ENCODE data around the gene NINJ2.

Gene NINJ2

DNA sequence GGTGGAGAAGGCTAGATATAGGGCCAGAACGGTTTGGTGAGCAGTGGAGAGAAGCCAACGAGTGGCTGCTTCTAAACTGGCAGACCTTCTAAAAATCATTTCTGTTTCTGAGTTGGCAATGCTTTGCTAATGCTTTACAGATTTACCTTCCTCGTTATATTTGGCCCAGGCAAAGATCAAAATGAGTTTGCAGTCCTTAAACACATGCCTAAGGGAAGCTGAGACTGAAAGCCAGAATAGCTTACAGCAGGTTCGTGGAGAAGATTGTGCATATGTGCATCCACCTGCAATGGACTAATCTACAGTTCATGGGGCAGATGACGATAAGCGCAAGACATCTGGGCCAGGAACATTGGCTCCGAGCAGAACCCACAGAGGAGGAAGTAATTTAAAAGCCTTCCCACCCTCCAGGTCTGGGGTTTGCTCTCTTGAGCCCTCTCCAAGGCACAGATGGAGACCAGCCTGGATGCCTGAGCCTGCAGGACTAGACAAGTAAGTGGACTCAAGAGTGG, 99.4 kb downstream of the NINJ2 start:
- DNase-seq = no peak

DNA sequence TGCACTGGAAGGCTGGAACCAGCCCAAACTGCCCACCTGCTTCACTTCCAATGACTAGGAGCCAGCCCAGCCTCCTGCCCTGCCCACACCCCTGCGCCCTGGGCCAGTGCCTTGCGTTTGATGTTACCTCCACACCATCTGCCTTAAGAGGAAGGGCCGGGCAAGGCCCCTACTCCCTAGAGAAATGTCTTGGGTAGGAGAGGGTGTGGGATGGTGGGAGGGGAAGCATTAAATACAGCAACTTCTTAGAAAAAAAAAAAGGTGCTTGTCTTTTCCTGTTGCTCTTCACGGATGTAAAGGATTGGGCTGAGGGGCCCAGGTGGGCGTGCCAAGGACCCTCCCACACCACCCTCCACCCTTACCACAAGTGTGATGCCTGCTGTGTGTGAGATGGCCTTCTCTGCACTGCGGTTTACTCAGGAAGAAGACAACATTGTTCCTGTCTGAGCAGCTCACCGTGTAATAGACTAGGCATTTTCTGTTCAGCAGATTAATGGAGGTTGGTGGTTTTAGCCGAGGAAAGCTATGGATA, 99.9 kb downstream of the NINJ2 start:
- DNase-seq = no peak

DNA sequence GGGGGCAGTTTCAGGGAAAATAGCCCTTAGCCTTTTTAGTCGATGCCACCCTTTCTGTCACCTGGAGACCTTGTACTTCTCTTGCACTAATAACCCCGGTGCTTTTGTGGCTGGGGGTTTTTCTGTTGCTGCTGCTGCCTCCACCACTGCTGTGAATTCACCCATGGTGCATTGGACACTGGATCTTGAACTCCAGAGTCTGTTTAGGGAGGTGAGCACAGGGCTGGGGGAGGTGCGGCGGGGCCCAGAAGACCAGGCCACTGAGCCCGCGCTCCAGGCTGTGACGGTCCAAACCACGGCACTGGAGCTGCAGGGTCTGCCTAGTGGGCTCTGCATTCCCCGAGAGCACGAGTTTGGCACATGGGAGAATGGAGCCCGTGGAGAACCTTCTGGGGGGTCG, 100.6 kb downstream of the NINJ2 start:
- DNase-seq = no peak

DNA sequence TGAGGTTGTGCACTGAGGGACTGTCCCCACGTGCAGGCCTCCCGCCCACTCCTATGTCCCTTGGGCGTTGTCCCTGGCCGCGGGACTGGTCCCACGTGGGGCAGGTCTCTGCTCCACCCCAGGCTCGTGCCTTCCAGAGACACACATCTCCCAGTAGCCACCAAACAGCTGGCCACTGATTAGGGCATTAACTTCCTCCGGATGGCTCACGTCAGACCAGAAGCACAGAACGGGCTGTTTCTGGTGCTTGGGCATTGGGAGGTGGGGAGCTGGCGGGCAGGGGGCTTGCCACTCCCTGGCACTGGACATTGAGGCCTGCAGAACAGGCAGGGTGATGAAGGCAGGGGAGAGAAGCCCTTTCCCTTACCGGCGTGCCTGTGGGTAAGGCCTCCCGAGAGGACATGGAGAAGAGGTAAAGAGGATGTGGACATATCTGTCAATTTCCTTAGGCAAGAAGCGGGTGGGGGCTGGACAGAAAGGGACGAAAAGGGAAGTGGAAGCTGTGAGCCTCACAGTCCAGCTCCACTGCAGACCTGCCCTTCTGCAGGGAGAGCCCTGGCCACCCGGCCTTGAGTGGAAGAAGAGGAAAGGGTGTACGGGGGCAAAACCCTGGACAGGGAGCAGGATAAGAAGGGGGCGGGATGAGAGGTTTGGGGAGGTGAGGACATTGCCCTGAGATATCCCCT, 101.2 kb downstream of the NINJ2 start:
- DNase-seq = no peak

DNA sequence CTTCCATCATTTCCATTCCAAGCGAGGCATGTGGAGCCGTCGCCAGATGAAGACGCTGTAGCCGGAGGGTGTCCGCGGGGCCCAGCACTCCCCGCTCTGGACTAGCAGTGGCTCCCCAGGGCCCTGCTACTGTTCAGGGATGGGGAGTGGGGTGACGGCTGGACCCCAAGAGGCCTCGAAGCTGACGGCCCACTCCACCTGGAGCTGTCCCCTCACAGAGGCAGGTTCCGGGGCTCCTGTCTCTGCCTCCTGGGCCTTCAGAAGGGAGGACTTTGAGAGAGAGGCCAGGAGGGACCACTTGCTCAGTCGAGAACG, 101.9 kb downstream of the NINJ2 start:
- DNase-seq = no peak

DNA sequence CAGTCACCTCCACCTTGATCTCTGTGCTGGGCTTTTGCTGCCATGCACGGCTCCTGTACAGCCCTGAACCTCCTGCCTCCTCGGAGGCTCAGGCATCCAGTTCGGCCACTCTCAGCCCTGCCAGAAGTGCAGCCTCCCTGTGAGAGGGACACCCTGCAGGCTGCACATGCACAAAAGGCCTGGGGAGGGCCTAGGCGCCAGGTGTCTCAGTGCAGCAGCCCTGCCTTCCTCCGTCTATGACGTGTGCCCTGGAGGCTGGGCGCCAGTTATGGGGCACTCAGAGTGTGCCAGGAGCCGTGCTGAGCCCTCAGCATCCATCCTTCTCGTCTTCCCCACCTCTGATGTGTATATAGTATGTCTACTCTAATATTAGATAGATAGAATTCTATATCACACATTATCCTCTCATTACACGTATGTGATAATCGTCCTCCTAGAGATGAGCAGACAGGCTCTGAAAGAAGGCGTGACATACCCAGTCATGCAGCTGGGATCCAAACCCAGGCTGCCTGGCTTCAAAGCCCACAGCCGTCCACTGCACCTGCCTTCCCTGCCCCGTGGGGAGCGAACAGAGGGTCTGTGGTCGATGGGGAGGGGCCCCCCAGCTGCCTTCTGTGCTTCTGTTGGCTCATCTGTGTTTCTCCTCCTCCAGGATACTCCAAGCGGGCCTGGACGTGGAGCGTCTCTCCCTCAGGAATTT, 102.4 kb downstream of the NINJ2 start:
- DNase-seq = peak; percentile 16

DNA sequence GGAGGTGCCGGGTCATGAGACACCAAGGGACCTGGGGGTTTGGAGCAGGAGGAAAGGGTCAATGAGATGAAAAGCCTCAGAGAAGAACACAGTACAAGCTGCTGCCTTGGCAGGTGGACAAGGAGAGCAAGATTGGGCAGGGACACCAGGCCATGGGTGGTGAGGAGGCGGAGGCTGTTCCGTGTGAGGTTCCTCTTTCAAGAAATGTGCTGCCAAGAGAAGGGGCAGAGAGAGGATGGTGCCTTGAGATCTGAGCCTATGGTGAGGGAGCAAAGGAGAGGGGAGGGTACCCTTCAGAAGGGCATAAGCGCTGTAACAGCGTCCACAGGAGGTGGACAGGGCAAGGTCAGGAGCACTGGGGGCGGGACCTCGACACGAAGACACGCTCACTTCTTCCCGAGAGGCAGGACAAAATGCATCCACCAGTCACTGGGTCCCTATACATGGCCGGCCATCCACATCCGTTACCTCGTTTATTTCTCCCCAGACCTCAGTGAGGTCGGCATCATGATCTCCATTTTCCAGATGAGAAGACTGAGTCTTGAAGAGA, 103.3 kb downstream of the NINJ2 start:
- no peak for DNase-seq

DNA sequence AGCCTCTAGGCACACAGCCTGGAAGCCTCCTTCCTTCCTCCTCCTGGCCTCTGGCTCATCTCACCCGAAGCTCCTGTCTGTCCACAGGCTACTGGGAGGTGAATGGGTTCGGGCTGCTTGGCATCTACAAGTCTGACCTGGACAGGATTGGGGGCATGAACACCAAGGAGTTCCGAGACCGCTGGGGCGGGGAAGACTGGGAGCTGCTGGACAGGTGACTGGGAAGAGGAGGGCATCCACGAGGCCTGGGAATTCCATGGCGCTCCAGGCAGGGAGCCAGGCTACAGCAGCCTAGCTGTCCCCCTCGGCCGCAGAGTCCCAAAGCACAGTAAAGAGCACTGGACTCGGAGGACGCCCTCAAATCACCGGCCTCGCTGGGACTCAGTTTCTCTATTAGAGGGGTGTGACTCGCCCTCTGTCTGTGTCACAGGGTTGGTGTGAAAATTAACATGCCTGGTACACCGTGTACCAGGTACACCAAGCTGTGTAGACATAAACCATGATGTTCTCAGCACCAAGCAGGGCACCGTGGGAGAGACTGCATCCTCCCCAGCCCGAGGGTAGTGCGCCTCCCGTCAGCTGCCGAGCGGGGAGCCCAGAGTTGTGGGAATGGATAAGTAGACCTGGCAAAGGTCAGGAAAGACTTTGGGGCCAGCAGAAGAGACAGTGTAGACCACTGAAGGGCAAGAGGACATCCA, 103.9 kb downstream of the NINJ2 start:
- no peak for DNase-seq

DNA sequence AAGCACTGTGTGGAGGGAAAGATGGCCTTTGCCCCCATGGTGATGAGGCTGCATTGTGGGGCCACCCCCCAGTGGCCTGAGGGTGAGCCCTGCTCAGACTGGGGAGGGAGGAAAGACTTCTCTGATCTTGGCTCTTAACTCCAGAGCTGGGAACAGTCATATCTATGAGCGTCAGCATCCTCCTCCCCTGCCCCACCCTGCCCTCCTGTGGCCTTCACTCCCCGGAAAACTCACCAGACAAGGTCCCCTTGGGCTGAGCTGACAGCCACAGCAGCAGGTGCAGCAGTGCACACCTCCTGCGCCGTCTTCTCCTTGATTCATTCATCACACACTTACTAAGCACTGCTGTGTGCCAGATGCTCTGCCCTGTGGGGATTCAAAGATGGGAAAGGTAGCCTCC, 104.7 kb downstream of the NINJ2 start:
- no peak for DNase-seq

DNA sequence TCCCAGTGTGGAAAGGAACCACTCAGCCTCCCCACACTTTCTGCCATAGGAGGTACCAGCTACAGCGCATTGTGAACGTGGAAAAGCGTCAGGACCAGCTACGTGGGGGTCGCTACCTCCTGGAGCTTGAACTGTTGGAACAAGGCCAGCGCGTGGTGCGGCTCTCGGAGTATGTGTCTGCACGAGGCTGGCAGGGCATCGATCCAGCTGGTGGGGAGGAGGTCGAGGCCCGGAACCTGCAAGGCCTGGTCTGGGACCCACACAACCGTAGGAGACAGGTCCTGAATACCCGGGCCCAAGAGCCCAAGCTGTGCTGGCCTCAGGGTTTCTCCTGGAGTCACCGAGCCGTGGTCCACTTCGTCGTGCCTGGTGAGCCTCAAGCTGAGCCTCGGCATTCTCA, 106.7 kb downstream of the NINJ2 start:
- no peak for DNase-seq

DNA sequence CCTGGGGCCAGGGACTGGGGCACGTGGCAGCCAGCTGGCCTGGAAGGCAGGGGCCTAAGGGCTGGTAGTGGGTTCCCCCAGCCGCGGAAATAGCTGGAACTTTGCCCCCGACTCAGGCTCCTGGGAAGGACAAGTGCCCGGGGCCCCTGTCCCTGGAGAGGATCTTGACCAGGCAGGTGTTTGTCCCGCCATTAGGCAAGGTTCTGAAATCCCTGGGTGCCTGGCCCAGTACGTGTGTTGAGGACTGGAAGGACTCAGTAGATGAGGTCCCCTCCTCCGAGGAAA, 109.3 kb downstream of the NINJ2 start:
- DNase-seq = no peak

DNA sequence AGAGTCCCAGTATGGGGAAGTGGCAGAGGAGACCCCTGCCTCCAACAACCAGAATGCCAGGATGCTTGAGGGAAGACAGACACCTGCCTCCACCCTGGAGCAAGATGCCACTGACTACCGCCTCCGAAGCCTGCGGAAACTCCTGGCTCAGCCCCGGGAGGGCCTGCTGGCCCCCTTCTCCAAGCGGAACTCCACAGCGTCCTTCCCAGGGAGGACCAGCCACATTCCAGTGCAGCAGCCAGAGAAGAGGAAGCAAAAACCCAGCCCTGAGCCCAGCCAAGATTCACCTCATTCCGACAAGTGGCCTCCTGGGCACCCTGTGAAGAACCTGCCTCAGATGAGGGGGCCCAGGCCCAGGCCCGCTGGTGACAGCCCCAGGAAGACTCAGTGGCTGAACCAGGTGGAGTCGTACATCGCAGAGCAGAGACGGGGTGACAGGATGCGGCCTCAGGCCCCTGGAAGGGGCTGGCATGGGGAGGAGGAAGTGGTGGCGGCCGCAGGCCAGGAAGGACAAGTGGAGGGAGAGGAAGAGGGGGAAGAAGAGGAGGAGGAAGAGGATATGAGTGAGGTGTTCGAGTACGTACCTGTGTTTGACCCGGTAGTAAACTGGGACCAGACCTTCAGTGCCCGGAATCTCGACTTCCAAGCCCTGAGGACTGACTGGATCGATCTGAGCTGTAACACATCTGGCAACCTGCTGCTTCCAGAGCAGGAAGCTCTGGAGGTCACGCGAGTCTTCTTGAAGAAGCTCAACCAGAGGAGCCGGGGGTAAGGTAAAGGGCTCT, 109.8 kb downstream of the NINJ2 start:
- DNase-seq = no peak

DNA sequence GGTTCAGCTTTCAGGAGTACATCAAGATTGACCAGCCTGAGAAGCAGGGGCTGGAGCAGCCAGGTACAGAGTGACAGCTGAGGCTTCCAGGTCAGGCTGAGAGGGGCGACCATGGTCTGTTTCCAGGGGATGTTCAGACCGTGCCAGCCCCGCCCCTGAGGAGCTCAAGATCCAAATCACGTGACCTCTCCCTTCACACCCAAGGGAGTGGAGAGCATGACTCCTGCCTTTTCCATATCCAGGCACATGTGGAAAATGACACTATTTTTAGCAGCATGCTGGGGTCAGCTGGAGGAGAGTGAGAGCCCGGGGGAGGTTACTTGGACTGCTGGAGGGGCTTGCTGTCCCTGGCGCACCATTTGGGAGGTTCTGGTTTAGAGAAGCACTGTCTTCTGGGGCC, 110.8 kb downstream of the NINJ2 start:
- no peak for DNase-seq

DNA sequence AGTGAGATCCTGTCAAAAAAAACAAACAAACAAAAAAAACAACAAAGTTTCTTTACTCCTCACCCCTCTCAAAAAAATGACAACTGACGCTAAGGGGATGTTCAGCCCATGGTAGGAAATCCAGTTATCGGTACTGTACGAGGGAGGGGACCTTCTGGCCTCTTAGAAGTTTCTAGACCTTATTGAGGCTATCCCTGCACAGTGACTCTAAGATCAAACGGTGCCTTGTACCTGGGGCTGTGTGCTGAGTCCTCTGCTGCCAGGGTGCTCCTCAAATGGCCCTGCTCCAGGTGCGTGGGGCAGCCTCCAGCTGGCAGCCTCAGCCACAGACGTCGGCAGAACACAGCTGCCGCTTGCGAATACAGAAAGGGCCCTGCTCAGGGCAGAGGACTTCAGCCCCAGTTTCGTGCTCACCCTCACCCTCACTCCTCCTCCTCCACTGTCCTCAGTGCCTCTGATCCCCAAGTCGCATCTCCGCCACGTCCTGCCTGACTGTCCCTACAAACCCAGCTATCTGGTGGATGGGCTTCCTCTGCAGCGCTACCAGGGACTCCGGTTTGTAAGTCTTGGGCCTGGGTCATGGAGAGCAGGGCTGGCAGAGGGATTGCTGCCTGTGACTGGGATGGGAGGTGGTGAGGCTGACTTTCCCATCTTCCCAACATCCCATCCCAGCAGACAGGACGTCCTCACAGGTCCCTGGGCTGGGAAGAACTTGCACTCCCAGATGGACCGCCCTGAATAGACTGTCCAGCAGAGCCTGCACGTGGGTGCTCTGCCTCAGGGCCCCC, 112.6 kb downstream of the NINJ2 start:
- DNase-seq = no peak

DNA sequence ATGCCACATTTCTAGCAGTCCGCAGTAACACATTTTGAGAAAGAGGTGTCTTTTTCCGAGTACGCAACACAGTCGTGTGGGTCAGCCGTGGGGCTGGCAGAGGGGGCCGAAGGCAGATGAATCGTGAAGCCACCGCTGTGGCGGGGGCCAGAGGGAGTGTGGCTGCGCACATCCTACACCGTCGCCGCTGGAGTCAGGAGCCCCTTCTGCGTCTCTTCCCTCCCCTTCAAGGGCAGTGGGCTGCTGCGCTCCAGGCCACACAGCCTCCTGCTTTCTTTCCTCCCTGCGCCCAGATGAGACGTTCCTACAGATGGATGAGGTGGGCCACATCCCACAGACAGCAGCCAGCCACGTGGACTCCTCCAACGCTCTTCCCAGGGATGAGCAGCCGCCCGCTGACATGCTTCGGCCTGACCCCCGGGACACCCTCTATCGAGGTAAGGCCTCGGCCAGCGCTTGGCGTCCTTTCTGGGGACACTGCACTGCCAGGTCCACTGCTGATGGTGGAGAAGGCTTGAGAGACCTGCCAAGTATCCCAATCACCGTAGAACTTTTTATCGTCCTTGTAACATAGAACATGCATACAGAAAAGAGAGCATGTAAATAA, 113.7 kb downstream of the NINJ2 start:
- no peak for DNase-seq

DNA sequence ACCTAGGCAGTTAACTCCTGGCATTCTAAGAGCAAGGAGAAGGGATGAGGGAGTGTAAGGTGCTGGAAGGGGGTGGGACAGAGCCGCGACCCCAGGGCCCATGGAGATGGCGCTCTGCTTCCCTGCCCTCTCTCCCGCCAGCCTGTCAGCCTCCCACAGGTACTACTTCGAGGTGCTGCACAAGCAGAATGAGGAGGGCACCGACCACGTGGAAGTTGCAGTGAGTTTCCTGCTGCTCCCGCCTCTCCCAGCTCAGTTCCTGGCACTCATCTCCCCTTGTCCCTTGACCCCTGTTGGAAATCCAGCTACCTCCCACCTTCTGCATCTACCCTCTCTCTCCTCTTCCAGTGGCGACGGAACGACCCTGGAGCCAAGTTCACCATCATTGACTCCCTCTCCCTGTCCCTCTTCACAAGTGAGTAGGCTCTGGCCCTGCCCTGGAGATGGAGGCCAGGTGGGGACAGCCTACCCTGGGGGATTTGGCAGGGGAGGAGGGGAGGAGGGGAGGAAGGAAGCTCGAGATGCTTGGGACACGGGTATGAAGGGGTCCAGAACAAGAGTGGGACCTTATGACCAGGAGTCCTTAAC, 115.3 kb downstream of the NINJ2 start:
- DNase-seq = no peak

DNA sequence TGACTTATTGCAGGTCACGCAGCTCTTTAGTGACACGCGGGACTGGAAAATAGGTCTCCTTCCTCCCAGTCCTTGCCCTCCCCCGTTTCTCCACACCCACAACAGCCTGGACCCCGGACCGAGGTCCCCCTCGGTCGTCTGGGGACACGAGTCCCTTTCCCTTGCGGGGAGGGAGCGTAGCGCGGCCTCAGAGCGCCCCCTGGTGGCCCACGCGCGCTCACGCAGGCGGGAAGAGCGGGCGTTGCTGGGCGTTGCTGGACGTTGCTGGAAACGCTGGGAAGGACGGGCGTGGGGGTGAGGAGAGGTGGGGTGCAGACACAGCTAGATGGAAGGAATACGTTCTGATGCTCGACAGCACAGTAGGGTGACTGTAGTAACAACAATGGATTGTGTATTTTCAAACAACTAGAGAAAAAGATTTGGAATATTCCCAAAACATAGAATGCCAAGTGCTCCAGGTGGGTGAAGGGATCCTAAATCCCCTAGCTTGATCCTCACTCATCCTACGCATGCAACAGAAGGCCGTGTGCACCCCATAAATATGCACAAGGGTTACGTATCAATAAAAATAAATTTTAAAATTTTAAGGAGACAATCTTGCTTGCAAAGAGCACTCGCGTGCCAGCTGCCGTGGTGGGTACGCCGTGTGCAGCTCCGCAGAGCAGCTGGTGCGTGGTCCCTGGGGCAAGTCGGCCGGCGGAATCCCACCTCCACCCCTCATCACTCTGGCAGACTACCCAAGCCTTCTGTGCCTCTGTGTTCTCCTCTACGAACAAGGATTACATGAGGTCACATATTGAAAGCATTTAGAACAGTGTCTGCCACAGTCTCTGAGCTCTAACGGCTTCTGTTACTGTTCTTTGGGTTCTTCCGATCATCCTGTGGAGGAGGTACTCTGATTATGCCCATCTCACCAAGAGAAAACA, 116.1 kb downstream of the NINJ2 start:
- DNase-seq = peak; percentile 63

DNA sequence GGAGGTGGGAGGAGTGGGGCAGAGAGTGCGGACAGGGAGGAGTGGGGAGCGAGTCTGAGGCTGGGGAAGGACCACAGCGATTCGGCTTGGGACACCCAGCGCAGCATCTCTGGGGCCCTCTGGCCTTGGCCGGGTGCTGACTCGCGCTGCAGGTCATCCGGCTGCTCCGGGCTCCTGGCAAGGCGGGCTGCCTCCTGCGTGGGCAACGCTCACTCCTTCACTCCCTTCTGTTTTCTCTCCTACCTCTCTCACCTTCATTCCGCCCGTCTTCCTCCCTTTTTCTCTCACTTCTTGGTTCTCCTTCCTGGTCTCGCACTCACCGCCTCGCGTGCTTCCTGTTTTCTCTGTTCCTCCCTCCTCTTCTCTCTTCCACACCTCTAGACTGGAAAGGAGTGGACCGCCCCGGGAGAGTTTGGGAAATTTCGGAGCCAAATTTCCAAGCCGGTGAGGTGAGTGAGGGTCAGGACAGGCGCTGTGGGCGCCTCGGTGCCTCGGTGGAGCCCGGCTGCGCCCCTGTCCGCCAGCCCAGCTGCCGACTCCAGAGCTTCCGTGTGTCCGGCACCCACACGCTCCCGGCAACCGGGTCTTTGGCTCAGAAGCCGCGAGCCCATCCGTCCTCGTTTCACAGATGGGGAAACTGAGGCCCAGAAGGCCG, 116.9 kb downstream of the NINJ2 start:
- DNase-seq = no peak

DNA sequence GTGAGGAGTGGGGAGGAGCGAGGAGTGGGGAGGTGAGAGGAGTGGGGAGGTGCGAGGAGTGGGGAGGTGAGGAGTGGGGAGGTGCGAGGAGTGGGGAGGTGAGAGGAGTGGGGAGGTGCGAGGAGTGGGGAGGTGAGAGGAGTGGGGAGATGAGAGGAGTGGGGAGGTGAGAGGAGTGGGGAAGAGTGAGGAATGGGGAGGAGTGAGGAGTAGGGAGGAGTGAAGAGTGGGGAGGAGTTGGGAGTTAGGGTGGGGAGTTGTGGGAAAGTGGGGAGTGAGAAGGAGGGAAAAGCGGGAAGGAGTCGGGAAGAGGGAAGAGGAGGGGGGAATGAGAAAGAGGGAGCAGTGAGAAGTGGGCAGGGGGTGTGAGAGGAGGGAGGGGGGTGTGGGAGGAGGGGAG, 117.4 kb downstream of the NINJ2 start:
- no peak for DNase-seq
